Vagina (tissue), 2 donors: ENCODE data around the gene MSI2.

Experiments used
- CTCF ChIP-seq, 3 experiments: fragments of 450-650 bp in 2 of 3; fragments of 200-600 bp in 1 of 3; sonication (generic) in 1 of 3; IDR thresholded peaks; one replicate each; pipeline ENCODE4 v1.5.1; 2017 to 2019; ENCODE audit warnings: antibody characterized with exemption in 3 of 3, mild to moderate bottlenecking in 2 of 3, moderate library complexity in 2 of 3
- POLR2A ChIP-seq, 2 donors: fragments of 450-650 bp; IDR thresholded peaks; one replicate each; pipeline ENCODE4 v1.6.1; 2017; ENCODE audit warnings: antibody characterized with exemption in 2 of 2, mild to moderate bottlenecking in 2 of 2, moderate library complexity in 2 of 2
- POLR2AphosphoS5 ChIP-seq, 2 donors: sonication (generic); formaldehyde crosslinking; IDR thresholded peaks; one replicate each; pipeline ENCODE4 v1.9.0; 2017; ENCODE audit warnings: antibody characterized with exemption in 2 of 2, mild to moderate bottlenecking in 2 of 2, low read depth in 1 of 2; ENCODE audit not compliant: insufficient read depth in 1 of 2

GRCh38 chr17:57516290-57517230 is 260.2 kb downstream of the MSI2 start:
- TF ChIP-seq POLR2AphosphoS5 (IDR thresholded peaks at IDR 0.05; ENCODE audit: insufficient read depth in 1 of 2, low read depth in 1 of 2) (no peak), CTCF (IDR thresholded peaks at IDR 0.05) (no peak), POLR2A (IDR thresholded peaks at IDR 0.05) (no peak)
